K562 (cell line): ENCODE measurements around the gene NPHP3. TPM values are rescaled to one million over a fixed set of nuclear protein-coding genes. Genes with fewer than 3 reads are reported as not detected.

Experiments
- CGGBP1 ChIP-seq: fragments of 250-450 bp; sonication (Bioruptor Pico); IDR thresholded peaks from 2 replicates; pipeline ENCODE4 v1.9.0; 2021; ENCODE audit warnings: mild to moderate bottlenecking
- DDX20 ChIP-seq: fragments of 450-650 bp; IDR thresholded peaks from 2 replicates; pipeline ENCODE4 v1.6.1; 2016; ENCODE audit warnings: missing genetic modification characterization, low read depth, mild to moderate bottlenecking, missing compliant biosample characterization, moderate library complexity
- E2F8 ChIP-seq: fragments of 450-650 bp; IDR thresholded peaks from 2 replicates; pipeline ENCODE4 v1.7.1; 2018; ENCODE audit warnings: mild to moderate bottlenecking, low read depth; ENCODE audit not compliant: partially characterized antibody
- GTF2E2 ChIP-seq: fragments of 200-800 bp; sonication (Bioruptor generic); IDR thresholded peaks from 2 replicates; pipeline ENCODE4 v1.6.1; 2016; ENCODE audit warnings: missing genetic modification characterization, missing compliant biosample characterization
- HMGXB4 ChIP-seq: sonication (generic); formaldehyde crosslinking; IDR thresholded peaks from 2 replicates; pipeline ENCODE4 v1.8.1; 2023; ENCODE audit warnings: mild to moderate bottlenecking, missing genetic modification reagents
- HNRNPLL ChIP-seq: fragments of 200-400 bp; formaldehyde crosslinking; IDR thresholded peaks from 2 replicates; pipeline ENCODE4 v1.6.1; 2017; ENCODE audit warnings: low read length, low read depth, mild to moderate bottlenecking; ENCODE audit not compliant: poor library complexity, severe bottlenecking
- MAX ChIP-seq: sonication (generic); formaldehyde crosslinking; IDR thresholded peaks from 2 replicates; pipeline ENCODE4 v1.9.0; 2022; ENCODE audit warnings: mild to moderate bottlenecking, missing genetic modification reagents
- MEF2D ChIP-seq: conservative IDR thresholded peaks from 2 replicates; pipeline ENCODE4 v1.6.1; 2016; ENCODE audit warnings: low read depth, missing genetic modification characterization, missing compliant biosample characterization
- SIX5 ChIP-seq, 2 experiments: IDR thresholded peaks; 2 replicates each; pipeline ENCODE4 v1.6.1; 2011; ENCODE audit warnings: low read length in 2 of 2, borderline replicate concordance in 1 of 2, low read depth in 1 of 2, mild to moderate bottlenecking in 1 of 2, moderate library complexity in 1 of 2; ENCODE audit not compliant: insufficient read depth in 1 of 2
- SMAD2 ChIP-seq: fragments of 150-350 bp; IDR thresholded peaks from 2 replicates; pipeline ENCODE4 v1.6.1; 2014; ENCODE audit warnings: low read depth, mild to moderate bottlenecking, low read length
- STAT6 ChIP-seq: sonication (generic); formaldehyde crosslinking; IDR thresholded peaks from 2 replicates; pipeline ENCODE4 v1.8.1; 2023; ENCODE audit warnings: mild to moderate bottlenecking, missing genetic modification reagents
- TCF15 ChIP-seq: fragments of 250-450 bp; sonication (Bioruptor Pico); IDR thresholded peaks from 2 replicates; pipeline ENCODE4 v1.8.0; 2022; ENCODE audit warnings: moderate library complexity, mild to moderate bottlenecking, inconsistent platforms
- TFAP4 ChIP-seq: sonication (generic); formaldehyde crosslinking; IDR thresholded peaks from 2 replicates; pipeline ENCODE4 v1.8.0; 2022; ENCODE audit warnings: missing genetic modification reagents, mild to moderate bottlenecking, moderate library complexity, borderline replicate concordance
- TGIF2 ChIP-seq: sonication (generic); formaldehyde crosslinking; IDR thresholded peaks from 2 replicates; pipeline ENCODE4 v1.8.1; 2022; ENCODE audit warnings: mild to moderate bottlenecking, missing genetic modification reagents, moderate library complexity
- USF1 ChIP-seq: sonication (generic); formaldehyde crosslinking; IDR thresholded peaks from 2 replicates; pipeline ENCODE4 v1.9.0; 2022; ENCODE audit warnings: mild to moderate bottlenecking, missing genetic modification reagents
- ZBTB8A ChIP-seq: fragments of 450-650 bp; IDR thresholded peaks from 2 replicates; pipeline ENCODE4 v1.6.1; 2018; ENCODE audit warnings: mild to moderate bottlenecking, moderate library complexity; ENCODE audit not compliant: partially characterized antibody
- ZNF589 ChIP-seq: fragments of 200-800 bp; sonication (Bioruptor generic); IDR thresholded peaks from 2 replicates; pipeline ENCODE4 v1.6.1; 2016; ENCODE audit warnings: low read depth, missing genetic modification characterization, missing compliant biosample characterization
- polyA plus RNA-seq, 8 experiments: library from polyadenylated mRNA; depleted of rRNA in 4 of 8; stranded (reverse) in 5 of 8; unstranded in 3 of 8; fragments of >200 nt; fragmentation: Nextera tagmentation in 2 of 8; fragmentation: Illumina TruSeq in 1 of 8; extraction: Ambion mirVana in 2 of 8; extraction: Trizol in 1 of 8; gene quantifications; 2 replicates each; pipeline versions ENCODE4 v1.2.1 to v1.2.3, GENCODE V29; 2011 to 2014; ENCODE audit warnings: inconsistent platforms in 1 of 8, missing spikeins in 1 of 8
- total RNA-seq, 7 experiments: library from RNA; depleted of rRNA in 6 of 7; stranded (reverse); fragments of >200 nt in 6 of 7; fragmentation: Illumina TruSeq in 2 of 7; extraction: Trizol in 2 of 7; gene quantifications; 2 replicates each; pipeline versions ENCODE4 v1.2.1 to v1.2.3, GENCODE V29; 2011 to 2021; ENCODE audit warnings: low replicate concordance in 1 of 7

The NPHP3 gene
- total and polyA plus RNA-seq, 9 of the 15 experiments (the other 6 are each of a cell fraction or from before 2014, with no cell fraction given), result 0.62 to 13.2 (median 5.8) TPM

GRCh38 chr3:132654190-132654589 lies 68.0 kb downstream of the NPHP3 start (continued):
- TF ChIP-seq TCF15 (CRISPR knock-in tag) (no peak), SMAD2 (no peak), TGIF2 (CRISPR knock-in tag) (no peak), HMGXB4 (CRISPR knock-in tag) (no peak), MEF2D (tag) (peak; percentile 65; the same call in 1 of the 2 replicates), USF1 (CRISPR knock-in tag) (no peak), STAT6 (CRISPR knock-in tag) (no peak), HNRNPLL (no peak), MAX (CRISPR knock-in tag) (no peak), ZNF589 (CRISPR knock-in tag) (peak; percentile 69; the same call in 1 of the 2 replicates), E2F8 (no peak), CGGBP1 (CRISPR knock-in tag) (no peak), ZBTB8A (no peak), SIX5 (IDR thresholded peaks at IDR 0.05; ENCODE audit: borderline replicate concordance in 1 of 2, insufficient read depth in 1 of 2, low read depth in 1 of 2, low read length in 2 of 2) (no peak), TFAP4 (CRISPR knock-in tag) (no peak), GTF2E2 (no peak), DDX20 (tag) (peak; percentile 48; the same call in 1 of the 2 replicates)
